Activated B cell treated with CpG ODN at 0.5 μM for 24 hours (primary cell): ENCODE measurements around the gene CFAP221. TPM values are rescaled to one million over a fixed set of nuclear protein-coding genes. Genes with fewer than 3 reads are reported as not detected.

Experiments used
- ATAC-seq: fragments of 200-7000 bp; cut with Tn5 transposase; one replicate; pipeline ENCODE4 v1.10.0; 2021; ENCODE audit warnings: low read depth, mild to moderate bottlenecking, moderate library complexity
- CTCF ChIA-PET: fragments of 350-600 bp; sonication (Branson Sonifier 250); formaldehyde crosslinking; loops from one replicate; lab custom pipeline; 2021; ENCODE audit warnings: antibody characterized with exemption; lab: Charles Lee
- POLR2A ChIA-PET: fragments of 350-600 bp; sonication (Branson Sonifier 250); formaldehyde crosslinking; loops from one replicate; lab custom pipeline; 2021; ENCODE audit warnings: antibody characterized with exemption; lab: Charles Lee
- DNase-seq: peaks from one replicate; pipeline ENCODE4 v3.0.0; 2022
- H3K27ac Mint-ChIP-seq: one replicate; pipeline ENCODE4 v1.8.0; 2020; ENCODE audit warnings: mixed read lengths
- H3K27me3 Mint-ChIP-seq: one replicate; pipeline ENCODE4 v1.8.0; 2021; ENCODE audit warnings: mixed read lengths
- H3K36me3 Mint-ChIP-seq: one replicate; pipeline ENCODE4 v1.8.0; 2021; ENCODE audit warnings: low read depth, mixed read lengths
- H3K4me1 Mint-ChIP-seq: one replicate; pipeline ENCODE4 v1.8.0; 2021; ENCODE audit warnings: mixed read lengths
- H3K4me3 Mint-ChIP-seq: one replicate; pipeline ENCODE4 v1.8.0; 2020; ENCODE audit warnings: mild to moderate bottlenecking, mixed read lengths
- H3K9me3 Mint-ChIP-seq: one replicate; pipeline ENCODE4 v1.8.0; 2020; ENCODE audit warnings: mixed read lengths
- intact Hi-C: fragments of 100-400 bp; cut with micrococcal nuclease; formaldehyde crosslinking; loops from one replicate; pipeline ENCODE4 v1.15.1; 2024
- total RNA-seq: library from RNA; stranded (reverse); gene quantifications from 2 replicates; pipeline ENCODE4 v1.2.3, GENCODE V29; 2022
- TF ChIP-seq, protein P1 (sequence below): fragments of 200-600 bp; IDR thresholded peaks from one replicate; pipeline ENCODE4 v1.8.0; 2022; ENCODE audit warnings: antibody characterized with exemption, mild to moderate bottlenecking

Gene CFAP221
- total RNA-seq, 1 donor from 2014 or later: not detected

DNA sequence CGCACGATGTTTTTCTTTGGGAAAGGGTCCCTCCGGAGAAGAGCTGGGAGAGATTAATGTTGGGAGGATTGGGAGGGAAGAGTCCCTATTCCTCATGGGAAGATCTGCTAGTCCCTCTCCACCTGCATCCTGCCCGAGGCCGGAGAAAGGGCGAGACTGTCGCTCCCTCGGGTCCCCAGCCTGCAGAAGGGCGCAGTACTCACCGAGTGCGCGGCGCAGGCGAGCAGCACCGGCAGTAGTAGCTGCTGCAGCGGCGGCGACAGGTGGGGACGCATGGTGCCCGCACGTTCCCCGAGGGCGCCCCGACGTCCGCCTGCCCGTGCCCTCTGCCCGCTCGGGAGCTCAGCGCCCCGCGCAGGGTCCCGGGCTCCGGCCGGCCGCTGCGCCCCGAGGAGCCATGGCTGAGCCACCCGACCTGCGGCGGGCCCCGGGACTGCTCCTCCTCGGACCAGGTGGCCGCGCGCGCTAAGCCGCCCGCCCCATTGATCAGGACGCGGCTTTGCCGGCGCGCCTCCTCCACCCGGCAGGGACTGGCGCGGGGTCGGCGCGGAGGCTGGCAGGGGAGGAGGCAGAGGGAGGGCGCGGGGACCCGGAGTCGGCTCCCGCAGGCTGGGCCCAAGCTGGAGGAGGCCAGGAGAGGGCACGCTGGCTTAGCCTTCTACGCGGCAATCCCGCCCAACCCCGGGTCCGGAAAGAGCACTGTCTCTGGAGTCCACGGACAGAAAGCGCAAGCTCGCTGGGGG, 20.1 kb upstream of the CFAP221 start, which contains the start of gene SCTR:
Gene SCTR, minus strand, starts transcription at position 532 of the 743 bp plus-strand sequence. Its CDS starts 257 bp downstream, at position 275.
- TF ChIP-seq, protein P1, sequence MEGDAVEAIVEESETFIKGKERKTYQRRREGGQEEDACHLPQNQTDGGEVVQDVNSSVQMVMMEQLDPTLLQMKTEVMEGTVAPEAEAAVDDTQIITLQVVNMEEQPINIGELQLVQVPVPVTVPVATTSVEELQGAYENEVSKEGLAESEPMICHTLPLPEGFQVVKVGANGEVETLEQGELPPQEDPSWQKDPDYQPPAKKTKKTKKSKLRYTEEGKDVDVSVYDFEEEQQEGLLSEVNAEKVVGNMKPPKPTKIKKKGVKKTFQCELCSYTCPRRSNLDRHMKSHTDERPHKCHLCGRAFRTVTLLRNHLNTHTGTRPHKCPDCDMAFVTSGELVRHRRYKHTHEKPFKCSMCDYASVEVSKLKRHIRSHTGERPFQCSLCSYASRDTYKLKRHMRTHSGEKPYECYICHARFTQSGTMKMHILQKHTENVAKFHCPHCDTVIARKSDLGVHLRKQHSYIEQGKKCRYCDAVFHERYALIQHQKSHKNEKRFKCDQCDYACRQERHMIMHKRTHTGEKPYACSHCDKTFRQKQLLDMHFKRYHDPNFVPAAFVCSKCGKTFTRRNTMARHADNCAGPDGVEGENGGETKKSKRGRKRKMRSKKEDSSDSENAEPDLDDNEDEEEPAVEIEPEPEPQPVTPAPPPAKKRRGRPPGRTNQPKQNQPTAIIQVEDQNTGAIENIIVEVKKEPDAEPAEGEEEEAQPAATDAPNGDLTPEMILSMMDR: no peak
- Mint-ChIP-seq H3K36me3 (no peaks in the 10 kb centered on the region), H3K9me3 (no peaks in the 10 kb centered on the region), H3K27ac (no peak within 1 kb of the TSS), H3K27me3 (peaks cover 48% of the 10 kb centered on the region), H3K4me1 (no peaks in the 10 kb centered on the region), H3K4me3 (no peak within 1 kb of the TSS)
- DNase-seq: no peak
- intact Hi-C loops: no loop called here
- ChIA-PET POLR2A (no interaction called here), CTCF (no interaction called here)
- no peak for ATAC-seq

GRCh38 chr2:119525614-119526013, 18.6 kb upstream of the CFAP221 start:
- intact Hi-C loops: no loop called here
- no peak overlapping the region for H3K4me3 Mint-ChIP-seq
- peaks cover 51% of the 10 kb centered on the region for H3K27me3 Mint-ChIP-seq
- no peaks in the 10 kb centered on the region for H3K9me3 Mint-ChIP-seq
- no peaks in the 10 kb centered on the region for H3K36me3 Mint-ChIP-seq
- ATAC-seq (no peak), DNase-seq (no peak)
- TF ChIP-seq, protein P1: no peak
- POLR2A ChIA-PET: no interaction called here
- CTCF ChIA-PET: no interaction called here
- no peaks in the 10 kb centered on the region for H3K4me1 Mint-ChIP-seq
- no peak overlapping the region for H3K27ac Mint-ChIP-seq

GRCh38 chr2:119527999-119528398, 16.2 kb upstream of the CFAP221 start:
- H3K27ac Mint-ChIP-seq: no peak overlapping the region
- DNase-seq (no peak), ATAC-seq (no peak)
- H3K9me3 Mint-ChIP-seq: peaks cover 16% of the 10 kb centered on the region
- H3K36me3 Mint-ChIP-seq: no peaks in the 10 kb centered on the region
- H3K27me3 Mint-ChIP-seq: peaks cover 43% of the 10 kb centered on the region
- H3K4me3 Mint-ChIP-seq: no peak overlapping the region
- H3K4me1 Mint-ChIP-seq: no peaks in the 10 kb centered on the region
- CTCF ChIA-PET: no interaction called here
- TF ChIP-seq, protein P1: no peak
- intact Hi-C loops: no loop called here
- POLR2A ChIA-PET: no interaction called here

DNA sequence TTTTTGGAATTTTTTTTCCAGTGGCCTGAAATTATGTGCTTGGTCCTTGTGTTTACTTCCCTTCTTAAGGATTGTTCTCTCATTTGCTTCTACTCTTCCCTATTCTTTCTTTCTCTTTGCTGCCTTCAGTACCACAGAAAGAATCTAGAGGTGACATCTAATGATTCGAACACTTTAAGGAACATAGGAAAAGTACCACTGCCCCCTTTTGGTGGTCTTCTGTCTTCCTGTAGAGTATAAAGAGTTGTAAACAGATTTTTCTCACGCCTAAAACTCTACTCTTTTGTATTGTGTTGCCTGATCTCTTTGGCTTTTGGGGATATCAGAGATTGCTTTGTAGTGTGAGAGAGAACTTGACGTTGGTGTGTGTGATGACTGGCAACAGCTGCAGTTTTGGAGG, 13.0 kb upstream of the CFAP221 start:
- intact Hi-C loops: no loop called here

DNA sequence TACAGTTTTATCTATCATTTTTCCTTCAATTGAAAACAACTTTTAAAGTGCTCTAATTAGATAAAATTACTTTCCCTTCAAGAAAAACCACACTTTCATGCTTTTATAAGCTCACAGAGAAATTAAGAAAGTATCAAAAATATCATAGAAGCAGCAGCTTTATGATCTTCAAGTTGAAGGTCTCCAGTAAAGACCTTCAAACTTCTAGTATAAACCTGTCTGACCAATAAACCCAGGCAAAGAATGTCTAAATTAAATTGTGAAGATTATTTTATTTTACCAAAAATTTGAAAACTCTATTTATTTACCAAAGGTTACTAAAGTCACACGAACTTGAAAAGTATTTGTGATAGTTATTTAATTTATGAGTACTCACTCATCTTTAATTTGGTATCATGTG, 10.7 kb upstream of the CFAP221 start:
- no peak for ATAC-seq
- no peaks in the 10 kb centered on the region for H3K4me1 Mint-ChIP-seq
- no peak overlapping the region for H3K4me3 Mint-ChIP-seq
- CTCF ChIA-PET: no interaction called here
- no peaks in the 10 kb centered on the region for H3K36me3 Mint-ChIP-seq
- peaks cover 15% of the 10 kb centered on the region for H3K27me3 Mint-ChIP-seq
- H3K9me3 Mint-ChIP-seq: peaks cover 32% of the 10 kb centered on the region
- no peak for DNase-seq
- intact Hi-C loops: no loop called here
- no peak overlapping the region for H3K27ac Mint-ChIP-seq
- TF ChIP-seq, protein P1: no peak
- POLR2A ChIA-PET: interaction anchor here (0.6 kb wide), 1 partner anchor 27 kb away, joined by 3 read pairs; no protein-coding TSS in a partner anchor

More for the DNA sequence above, 13.0 kb upstream of the CFAP221 start:
- Mint-ChIP-seq H3K27ac (no peak overlapping the region), H3K36me3 (no peaks in the 10 kb centered on the region), H3K4me1 (no peaks in the 10 kb centered on the region), H3K27me3 (peaks cover 21% of the 10 kb centered on the region), H3K4me3 (no peak overlapping the region), H3K9me3 (peaks cover 32% of the 10 kb centered on the region)
- ATAC-seq (no peak), DNase-seq (no peak)
- ChIA-PET POLR2A (no interaction called here), CTCF (no interaction called here)
- TF ChIP-seq, protein P1: no peak
